Raji (cell line): Measurements from ENCODE around the gene DNMBP.
A peak's percentile ranks its signal among the peaks of the same experiment; 100 is the strongest.

Experiments used
- POLR2A ChIP-seq: IDR thresholded peaks from 2 replicates; pipeline ENCODE4 v1.6.1; 2011; ENCODE audit warnings: low read depth, low read length, control low read depth; ENCODE audit not compliant: insufficient read depth

The DNMBP gene

DNA sequence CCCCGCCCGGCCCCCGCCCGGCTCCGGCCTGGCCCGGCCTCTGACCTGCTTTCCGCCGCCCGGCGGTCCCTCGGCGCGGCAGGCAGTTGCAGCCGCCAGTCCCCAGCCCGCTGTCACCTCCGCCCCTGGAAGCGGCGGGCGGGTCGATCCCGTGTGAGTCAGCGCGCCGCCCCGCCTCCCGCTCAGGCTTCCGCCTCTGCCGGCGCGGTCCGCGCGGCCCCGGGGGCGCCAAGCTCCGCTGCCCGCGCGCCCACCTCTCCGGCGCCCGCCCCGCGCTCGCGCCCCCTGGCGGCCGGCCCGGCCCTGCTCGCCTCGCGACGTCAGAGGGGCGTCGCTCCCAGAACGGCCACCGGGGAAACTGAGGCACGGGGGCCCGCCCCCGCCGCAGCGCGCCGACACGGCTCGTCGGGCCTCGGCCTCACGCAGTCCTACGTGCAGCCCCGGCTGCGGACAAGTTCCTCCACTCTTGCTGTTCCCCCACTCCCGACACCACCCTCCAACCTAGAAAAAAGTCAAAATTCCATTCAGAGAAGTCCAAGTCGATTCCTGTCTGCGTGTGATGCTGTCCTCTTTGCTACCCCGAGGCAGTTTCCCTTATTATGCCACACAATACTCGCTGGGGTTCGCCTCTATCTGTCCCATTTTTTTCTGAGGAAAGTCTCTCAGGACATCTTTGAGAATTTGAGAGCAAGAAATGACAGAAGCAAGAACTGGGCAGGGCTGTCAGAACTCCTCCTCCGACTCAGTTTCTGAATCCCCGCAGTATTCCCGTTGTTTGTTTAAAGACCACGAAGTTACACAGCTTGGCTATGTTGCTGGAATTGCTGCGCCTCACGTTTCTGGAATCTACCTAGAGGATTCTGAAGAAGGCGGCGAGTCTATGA lies at the start of gene DNMBP:
TSS of gene DNMBP (minus strand) at position 155 of the 884 bp plus-strand sequence. CDS start 37,823 bp downstream, outside the sequence.
- peak; percentile 58 for TF ChIP-seq POLR2A

- no peak for TF ChIP-seq POLR2A
Observed at GRCh38 chr10:100057948-100058347, 48.2 kb upstream of the DNMBP start.

DNA sequence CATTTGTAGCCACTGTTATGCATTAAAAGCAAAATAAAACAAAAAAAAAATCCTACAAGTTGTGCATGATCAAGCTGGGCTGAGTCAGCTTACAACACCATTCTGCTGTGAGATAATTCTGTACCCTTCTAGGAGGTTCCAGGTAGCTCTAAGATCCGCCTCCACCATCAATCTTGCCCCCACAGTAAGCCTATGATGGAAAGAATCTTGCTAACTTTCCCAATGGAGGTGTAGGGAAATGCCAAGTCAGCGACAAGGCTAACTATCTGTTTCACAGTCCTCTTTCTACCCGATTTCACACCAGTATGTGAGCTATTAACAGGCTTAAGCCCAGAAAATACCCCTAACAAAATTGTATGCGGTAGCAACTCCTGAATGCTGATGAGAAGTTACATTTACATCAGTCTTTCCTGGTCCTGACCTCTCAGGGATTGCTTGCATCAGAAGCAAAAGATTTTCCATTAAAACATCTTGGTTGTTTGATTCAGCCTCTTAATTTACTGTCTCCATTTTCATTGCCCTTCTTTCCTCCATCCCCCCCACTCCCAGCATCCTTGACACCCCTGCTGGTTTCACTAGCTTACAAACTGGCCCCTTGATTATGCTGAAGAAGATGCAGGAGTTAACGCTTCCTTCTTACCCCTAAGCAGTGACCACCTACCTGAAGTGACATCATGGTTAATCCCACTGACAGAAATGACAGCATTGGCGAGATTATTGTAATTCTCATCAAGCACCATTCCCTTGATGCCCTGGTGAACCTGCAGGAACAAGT lies 44.1 kb upstream of the DNMBP start:
- TF ChIP-seq POLR2A = no peak

DNA sequence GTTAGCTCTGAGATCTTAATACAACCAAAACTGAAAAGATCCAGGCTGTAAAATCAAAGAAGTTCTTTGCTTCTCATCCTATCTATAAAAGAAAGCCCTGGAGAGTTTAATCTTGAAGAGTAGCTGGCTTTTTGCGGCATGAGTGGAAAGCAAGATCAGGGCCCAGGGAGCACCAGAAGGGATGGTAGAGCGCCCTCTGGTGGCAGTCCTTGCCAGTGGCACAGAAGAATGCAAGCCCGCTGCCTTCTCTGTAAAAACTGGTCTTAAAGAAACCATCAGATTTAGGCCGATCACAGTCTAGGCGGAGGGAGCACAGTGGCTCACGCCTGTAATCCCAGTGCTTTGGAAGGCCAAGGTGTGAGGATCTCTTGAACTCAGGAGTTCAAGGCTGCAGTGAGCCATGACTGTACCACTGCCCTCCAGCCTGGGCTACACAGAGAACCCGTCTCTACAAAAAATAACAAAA lies 36.3 kb upstream of the DNMBP start:
- TF ChIP-seq POLR2A = 0 out of 2 replicates have a peak, but pooled peaks have one; percentile 27

DNA sequence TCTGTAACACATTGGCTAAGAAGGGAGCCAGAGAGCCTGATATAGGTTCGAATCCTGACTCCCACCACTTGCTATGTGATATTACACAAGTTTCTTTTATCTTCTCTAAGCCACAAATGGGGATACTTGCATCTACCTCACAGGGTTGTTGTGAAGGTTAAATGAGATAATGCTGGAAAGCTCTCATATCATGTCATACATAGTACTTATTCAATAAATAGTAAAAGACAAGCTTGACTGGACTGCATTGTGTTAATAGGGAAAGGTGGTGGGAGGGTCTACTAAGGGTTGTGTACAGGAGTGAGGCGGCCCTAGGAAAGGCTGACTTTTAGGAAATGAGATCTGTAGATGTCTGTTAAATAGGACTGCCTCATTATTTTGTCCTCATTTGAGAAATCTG lies 35.8 kb upstream of the DNMBP start:
- TF ChIP-seq POLR2A = no peak

- TF ChIP-seq POLR2A = no peak
Observed at GRCh38 chr10:100043796-100044195, 34.0 kb upstream of the DNMBP start.

- TF ChIP-seq POLR2A = no peak
Observed at GRCh38 chr10:100043344-100043743, 33.6 kb upstream of the DNMBP start.

- TF ChIP-seq POLR2A = no peak
Observed at GRCh38 chr10:100041306-100042002, 31.7 kb upstream of the DNMBP start.

GRCh38 chr10:100038561-100039071 lies 28.9 kb upstream of the DNMBP start:
- TF ChIP-seq POLR2A = no peak

GRCh38 chr10:100037758-100038315 lies 28.1 kb upstream of the DNMBP start:
- no peak for TF ChIP-seq POLR2A

- no peak for TF ChIP-seq POLR2A
Observed at GRCh38 chr10:100036850-100037249, 27.1 kb upstream of the DNMBP start.

DNA sequence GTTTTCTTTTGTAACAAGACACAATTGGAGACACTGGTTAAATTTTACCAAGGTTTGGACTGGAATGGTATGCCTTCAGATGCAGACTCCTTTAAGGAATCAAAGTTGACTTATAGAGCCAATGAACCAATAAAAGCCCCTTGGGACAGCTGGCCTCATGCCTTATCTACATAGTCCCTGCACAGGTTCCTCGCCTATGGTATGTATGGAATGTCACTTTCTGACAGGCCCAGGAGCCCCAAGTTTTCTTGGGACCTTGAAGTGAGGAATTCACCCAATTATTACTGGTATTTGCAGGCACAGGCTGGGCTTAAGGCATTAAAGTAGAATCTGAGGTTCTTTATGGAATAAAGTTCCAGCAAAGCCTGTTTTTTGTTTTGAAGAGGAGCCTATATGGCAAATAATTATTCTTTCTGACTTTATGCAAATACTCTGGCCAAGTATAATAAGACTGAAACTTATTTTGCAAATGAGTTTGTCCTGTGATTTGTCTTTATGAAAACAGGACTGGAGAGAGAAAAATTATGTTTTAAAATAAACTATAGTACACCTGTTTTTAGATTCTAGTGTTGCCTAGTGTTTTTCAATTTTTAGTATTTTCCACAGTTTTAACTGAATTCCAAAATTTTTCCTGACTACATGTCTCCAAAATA lies 24.1 kb upstream of the DNMBP start:
- no peak for TF ChIP-seq POLR2A

DNA sequence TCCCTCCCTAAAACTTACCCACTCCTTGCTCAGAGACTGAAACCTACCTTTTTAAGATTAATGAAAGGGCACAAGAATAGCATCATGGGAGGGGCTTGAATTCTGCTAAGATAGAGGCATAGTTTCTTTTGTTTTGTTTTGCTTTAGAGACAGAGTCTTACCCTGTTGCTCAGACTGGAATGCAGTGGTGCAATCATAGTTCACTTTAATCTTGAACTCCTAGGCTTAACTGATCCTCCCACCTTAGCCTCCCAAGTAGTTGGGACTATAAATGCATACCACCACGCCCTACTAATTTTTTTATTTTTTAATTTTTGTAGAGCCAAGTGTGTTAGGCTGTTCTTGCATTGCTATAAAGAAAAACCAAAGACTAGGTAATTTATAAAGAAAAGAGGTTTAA lies 17.7 kb upstream of the DNMBP start:
- TF ChIP-seq POLR2A = no peak

GRCh38 chr10:100025576-100025975 lies 15.8 kb upstream of the DNMBP start:
- TF ChIP-seq POLR2A = no peak

DNA sequence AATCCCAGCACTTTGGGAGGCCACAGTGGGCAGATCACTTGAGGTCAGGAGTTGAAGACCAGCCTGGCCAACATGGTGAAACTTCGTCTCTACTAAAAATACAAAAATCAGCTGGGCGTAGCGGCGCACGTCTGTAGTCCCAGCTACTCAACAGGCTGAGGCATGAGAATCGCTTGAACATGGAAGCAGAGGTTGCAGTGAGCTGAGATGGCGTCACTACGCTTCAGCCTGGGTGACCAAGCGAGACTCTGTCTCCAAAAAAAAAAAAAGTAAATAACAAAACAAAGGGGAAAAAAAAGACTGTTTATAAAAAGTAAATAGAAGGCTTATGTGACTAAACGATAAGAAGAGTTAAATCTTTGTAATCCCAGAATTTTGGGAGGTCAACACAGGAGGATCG lies 15.0 kb upstream of the DNMBP start:
- TF ChIP-seq POLR2A = no peak

DNA sequence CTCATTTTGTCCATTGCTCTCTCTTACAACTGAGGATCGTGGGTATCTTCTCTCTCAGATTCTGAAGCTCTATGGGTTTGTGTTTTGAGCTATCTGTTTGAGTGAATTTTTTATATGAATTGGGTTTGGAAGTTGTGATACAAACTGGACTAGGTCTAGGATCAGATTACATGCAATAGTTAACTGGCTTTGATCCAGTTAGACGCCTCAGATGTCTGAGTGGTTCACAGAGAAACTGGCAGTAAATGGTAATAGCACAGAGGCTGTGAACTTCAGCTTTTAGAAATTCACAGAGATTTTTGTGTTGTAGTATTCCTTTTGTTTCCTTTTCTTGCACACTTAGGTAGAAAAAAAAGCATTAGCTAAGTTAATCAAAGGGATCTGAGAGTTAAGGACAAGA lies 12.7 kb upstream of the DNMBP start:
- no peak for TF ChIP-seq POLR2A
